GM18507 (cell line): ENCODE results near the gene MAP4K1.
"Not testable (repeated sequence)": the region's sequence is repeated elsewhere in the genome, so short reads cannot be mapped to it uniquely, and the experiment has no call there.

Experiments used
- DNase-seq: peaks from one replicate; pipeline ENCODE4 v3.0.0; 2011; ENCODE audit warnings: low read depth; ENCODE audit not compliant: insufficient read length; ENCODE audit errors: extremely low spot score
- FAIRE-seq: peaks from 2 replicates; lab custom pipeline; 2011; peaks lifted over from hg19 to GRCh38; lab: Jason Lieb, UNC

The MAP4K1 gene

DNA sequence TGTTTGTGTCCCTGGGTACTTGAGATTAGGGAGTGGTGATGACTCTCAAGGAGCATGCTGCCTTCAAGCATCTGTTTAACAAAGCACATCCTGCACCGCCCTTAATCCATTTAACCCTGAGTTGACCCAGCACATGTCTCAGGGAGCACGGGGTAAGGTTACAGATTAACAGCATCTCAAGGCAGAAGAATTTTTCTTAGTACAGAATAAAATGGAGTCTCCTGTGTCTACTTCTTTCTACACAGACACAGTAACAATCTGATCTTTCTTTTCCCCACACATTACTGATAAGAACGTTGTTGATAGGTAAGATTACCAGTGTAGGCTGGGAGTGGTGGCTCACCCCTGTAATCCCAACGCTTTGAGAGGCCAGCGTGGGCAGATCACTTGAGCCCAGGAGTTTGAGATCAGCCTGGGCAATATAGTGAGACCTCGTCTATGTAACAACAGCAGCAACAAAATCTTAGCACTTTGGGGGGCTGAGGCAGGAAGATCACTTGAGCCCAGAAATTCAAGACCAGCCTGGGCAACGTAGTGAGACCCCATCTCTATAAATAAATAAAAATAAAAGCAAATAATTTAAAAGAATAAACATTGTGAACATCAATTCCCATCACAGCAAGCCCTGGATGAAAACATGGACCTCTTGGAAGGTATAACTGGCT, 14.2 kb upstream of the MAP4K1 start:
- FAIRE-seq = not testable (repeated sequence)

DNA sequence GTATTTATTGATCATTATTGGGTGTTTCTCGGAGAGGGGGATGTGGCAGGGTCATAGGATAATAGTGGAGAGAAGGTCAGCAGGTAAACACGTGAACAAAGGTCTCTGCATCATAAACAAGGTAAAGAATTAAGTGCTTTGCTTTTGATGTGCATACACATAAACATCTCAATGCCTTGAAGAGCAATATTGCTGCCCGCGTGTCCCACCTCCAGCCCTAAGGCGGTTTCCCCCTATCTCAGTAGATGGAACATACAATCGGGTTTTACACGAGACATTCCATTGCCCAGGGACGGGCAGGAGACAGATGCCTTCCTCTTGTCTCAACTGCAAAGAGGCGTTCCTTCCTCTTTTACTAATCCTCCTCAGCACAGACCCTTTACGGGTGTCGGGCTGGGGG, 13.5 kb upstream of the MAP4K1 start:
- FAIRE-seq, DNase-seq: not testable (repeated sequence)

More for the DNA sequence above, 14.2 kb upstream of the MAP4K1 start:
- not testable (repeated sequence) for DNase-seq

DNA sequence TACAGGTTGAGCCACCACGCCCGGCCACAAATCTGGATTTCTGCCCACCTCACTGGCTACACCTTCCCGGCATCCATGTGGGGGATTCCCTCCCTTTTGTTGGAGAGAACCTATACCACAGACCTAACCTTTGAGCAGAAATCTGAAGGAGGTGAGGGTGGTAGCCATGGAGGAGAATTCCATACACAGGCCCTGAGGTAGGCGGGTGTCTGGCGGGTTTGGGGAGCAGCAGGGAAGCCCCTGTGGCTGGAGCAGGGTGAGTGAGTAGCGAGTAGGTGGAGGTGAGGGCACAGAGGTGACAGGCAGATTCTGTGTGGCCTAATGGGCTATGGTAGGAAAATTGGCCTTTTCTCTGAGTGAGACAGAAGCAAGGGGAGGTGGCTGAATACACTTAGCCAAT, 11.8 kb upstream of the MAP4K1 start:
- FAIRE-seq = no peak
- DNase-seq = no peak

DNA sequence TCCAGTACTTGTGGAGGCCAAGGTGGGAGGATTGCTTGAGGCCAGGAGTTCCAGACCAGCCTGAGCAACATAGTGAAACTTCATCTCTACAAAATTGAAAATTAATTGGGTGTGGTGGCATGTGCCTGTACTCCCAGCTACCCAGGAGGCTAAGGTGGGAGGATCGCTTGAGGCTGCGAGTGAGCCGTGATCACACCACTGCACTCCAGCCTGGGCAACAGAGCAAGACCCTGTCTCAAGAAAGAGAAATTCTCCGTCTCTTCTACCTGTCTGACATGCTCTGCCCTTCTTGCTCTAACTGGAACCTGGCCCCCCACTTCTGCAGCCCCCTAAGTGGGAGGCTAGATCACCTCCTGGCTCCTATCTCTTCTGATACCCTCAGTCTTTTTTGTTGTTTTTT, 8.6 kb upstream of the MAP4K1 start:
- no peak for DNase-seq
- no peak for FAIRE-seq

DNA sequence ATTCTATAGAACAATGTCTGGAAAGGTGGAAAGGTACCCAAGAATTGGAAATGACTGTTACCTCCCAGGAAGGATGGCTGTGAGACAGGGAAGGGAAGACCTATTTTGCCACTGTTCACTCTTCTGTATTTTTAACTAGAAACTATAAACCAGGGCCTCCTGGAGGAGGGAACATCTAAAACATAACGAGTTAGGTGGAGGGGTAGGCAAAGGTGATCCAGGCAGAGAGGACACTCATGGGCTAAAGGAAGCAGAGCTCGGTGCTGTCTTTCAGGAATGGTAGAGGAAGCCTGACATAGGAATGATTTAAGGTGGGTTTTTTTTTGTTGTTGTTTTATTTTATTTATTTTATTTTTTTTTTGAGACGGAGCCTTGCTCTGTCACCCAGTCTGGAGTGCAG, 7.1 kb upstream of the MAP4K1 start:
- no peak for FAIRE-seq
- DNase-seq = no peak

DNA sequence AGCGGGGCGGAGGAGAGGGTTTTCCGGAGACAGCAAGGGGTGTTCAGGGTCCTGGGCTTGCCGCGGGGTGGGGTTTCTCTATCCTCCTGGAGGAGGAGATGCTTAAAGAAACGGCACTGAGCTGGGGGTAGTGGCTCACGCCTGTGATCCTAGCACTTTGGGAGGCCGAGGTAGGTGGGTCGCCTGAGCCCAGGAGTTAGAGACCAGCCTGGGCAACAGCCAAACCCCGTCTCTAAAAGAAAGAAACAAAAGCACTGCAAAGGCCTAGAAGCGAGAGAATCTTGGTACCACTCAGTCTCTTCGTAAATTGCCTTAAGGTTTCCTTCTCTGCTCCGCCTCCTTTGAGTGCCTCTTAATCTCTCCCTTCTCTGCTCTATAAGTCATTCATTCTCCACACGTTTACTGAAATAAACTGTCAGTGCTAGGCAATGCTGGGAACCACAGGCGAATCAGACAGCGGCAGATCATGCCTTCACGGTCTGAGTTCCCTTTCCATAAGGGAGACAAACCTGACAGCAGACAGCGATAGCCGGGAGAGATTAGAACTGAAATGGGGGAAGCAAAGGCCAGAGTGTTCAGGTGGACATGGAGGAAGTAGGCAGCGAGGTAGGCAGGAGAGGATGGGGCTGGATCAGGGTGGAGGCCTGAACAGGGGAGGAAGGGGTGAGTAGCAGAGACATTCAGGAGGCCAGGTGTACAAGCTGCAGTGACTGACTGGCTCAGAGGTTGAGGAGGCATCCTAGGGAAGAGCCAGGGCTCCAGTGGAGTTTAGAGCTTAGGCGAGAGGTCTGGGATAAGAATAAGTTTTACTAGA, 1.8 kb upstream of the MAP4K1 start:
- FAIRE-seq = no peak
- no peak for DNase-seq

DNA sequence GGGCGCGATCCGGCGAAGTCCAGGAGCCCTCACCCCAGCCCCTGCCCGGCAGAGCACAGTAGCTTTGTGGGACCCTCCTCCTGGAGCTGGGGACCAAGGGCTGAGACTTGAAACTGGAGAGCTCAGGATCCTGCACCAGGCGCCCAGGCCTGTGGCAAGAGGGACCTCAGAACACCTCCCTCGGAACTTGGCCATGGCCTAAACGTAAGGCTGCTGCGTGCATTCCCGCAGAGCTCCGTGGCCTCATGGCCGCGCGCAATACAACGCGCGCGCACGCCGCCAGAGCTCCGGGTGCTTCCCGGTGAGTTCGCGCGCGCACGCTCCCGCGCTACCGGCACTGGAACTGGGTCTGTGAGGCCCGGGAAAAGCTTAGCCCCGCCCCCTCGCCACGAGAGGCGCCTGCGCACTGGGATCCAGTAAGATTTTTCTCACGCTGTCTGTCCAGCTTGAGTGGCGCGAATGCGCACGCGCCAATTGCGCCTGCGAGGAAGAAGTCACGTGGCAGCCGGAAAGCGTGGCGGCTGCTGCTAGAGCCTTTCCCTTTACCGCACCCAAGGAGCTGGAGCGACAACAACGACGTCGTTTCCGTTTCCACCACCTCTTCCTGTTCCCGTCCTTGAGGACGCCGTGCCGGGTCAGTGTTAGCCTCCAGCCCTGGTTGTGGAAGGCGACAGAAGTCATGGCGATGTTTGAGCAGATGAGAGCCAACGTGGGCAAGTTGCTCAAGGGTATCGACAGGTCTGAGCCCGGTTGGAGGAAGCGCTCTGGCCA, 1.0 kb upstream of the MAP4K1 start, which contains the start of gene EIF3K:
EIF3K (plus strand) TSS at position 599 of the 771 bp plus-strand sequence; CDS start at position 680, 81 bp downstream.
- DNase-seq = peak; percentile 95
- FAIRE-seq = peak; percentile 99

DNA sequence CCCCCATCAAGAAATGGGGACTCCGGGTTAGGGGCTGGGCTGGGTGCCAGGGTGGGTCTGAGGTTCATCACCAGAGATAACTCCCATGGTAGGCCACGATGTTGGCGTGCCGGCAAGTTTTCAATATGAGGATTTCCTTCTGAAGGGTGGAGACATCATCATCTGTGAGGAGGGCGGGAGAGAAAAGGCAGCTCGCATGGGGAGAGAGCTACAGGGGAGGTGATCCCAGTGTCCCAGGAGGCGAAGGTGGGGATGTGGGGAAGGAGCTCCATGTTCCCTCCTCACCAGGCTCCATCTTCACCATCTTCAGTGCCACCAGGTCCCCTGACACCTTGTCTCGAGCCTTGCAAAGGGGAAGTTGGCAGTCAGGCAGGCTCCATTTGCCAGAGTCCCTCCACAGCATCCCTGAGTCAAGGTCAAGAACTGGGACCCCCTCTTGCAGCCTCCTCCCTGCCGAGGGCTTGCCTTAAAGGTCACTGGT, 430 bp downstream of the MAP4K1 start:
- FAIRE-seq = peak; percentile 12
- DNase-seq = no peak

DNA sequence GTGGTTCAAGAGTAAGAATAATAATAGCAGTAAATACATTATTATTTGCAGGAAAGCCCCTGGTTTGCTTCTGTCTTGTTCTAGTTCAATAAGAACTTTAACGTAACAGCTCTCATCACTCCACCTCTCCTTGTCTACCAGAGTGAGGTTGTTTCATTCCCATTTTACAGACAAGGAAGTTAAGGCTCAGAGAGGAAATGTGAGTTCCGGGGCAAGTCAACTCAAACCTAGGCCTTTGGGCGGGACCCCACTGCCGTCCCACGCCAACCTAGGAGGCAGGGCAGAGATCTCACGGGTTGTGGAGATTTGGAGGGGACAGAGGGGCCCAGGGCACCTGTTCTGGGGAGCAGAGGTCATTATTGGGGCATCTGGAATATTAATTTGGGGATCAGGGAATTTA, 1.5 kb downstream of the MAP4K1 start:
- DNase-seq (no peak), FAIRE-seq (peak; percentile 80)

DNA sequence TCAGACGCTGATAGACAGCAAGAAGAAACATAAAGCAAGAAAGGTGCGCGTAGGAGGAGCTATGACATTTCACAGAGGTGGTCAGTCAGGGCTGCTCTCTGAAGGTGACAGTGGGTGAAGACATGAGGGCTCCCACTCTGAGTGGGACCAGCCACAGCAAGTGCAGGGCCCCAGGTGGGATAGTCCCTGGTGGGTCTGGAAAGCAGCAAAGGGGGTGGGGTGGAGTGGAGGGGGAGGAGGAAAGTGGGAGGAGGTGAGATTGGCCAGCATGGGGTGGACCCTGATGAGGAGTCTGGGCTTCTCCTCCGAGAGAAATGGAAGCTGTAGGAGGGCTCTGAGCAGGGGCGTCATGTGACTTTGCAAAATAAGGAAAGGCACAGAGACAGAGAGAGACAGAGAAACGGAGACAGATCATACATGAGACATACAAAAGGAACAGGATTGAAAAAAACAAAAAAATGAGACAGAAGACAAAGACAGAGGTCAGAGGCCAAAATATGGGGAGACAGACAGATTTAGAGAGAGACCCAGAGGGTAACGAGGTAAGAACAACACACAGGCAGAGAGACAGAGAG, 2.7 kb downstream of the MAP4K1 start:
- FAIRE-seq (no peak), DNase-seq (no peak)

DNA sequence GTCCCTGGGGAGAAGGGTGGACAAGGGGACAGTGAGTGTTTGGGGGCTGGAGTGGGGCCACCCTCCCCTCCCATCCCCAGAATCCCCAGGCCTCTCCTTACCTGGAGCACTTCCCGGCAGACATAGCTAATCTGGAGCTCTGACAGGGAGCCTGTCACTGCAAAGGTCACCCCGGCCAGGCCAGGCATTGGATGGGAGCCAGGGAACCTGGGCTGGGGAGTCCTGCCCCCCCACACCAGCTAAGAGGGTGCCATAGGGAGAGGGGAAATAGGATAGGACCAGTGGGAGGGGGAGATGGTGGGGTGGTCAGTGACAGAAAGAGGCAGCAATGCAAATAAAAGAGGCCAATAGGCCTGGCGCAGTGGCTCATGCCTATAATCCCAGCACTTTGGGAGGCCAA, 3.5 kb downstream of the MAP4K1 start:
- no peak for DNase-seq

DNA sequence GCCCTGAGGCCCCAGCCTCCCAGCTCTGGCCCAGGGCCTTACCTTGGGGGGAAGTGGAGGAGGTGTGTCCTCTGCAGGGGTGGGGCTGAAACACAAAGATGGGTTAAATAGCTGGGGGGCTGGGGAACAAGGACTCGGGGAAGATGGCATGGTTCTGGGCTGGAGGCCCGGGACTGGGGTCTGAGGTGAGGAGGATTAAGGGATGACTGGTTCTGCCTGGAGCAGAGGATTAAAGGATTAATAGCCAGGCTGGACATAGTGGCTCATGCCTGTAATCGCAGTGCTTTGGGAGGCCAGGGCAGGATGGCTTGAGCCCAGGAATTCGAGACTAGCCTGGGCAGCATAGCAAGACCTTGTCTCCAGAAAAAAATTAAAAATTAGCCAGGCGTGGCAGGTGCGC, 11.6 kb downstream of the MAP4K1 start:
- no peak for DNase-seq
- FAIRE-seq = no peak

More for the DNA sequence above, 3.5 kb downstream of the MAP4K1 start:
- FAIRE-seq = no peak

DNA sequence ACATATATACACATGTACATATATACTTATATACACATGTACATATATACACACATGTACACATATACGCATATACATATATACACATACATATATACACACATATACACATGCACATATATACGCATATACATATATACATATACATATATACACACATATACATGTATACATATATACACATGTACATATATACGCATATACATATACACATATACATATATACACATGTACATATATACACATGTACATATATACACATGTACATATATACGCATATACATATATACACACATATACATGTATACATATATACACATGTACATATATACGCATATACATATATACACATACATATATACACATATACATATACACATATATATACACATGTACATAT, 14.9 kb downstream of the MAP4K1 start:
- FAIRE-seq, DNase-seq: not testable (repeated sequence)

DNA sequence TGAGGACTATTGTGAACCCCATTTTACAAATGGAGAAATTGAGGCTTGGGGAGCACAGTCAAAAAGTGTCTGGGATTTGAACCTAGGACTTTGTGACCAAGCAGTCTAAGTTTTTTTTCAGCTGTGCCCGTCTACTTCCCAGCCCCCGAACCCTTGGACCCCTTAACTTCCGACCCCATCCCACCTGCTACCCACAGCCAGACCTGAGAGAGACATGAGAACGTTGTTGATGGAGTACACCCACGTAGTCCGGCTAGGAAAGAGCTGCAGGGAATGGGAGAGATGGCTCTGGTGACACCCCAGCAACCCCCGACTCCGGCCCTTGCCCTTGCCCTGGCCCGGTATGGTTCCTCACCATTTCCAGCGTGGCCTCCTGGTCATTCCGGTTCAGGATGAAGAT, 18.0 kb downstream of the MAP4K1 start:
- FAIRE-seq (no peak), DNase-seq (no peak)

DNA sequence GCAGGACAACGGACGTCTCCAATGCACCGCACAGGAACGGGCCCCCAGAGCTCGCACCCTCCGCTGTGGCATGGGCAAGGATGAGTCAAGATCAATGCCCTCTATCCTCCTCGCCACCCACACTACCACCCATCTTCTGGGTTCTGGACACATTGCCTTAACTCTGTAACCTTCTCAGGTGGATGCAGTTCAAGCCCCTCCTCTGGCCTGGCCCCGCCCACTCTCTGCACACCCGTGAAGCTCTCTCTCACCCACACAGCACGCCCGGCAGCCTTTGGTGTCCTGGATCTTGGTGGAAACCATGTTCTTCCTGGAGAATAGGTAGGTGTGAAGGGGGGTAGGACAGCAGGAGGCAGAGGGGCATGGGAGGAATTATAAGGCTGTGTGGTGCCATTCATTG, 20.7 kb downstream of the MAP4K1 start:
- FAIRE-seq = no peak
- DNase-seq = no peak

DNA sequence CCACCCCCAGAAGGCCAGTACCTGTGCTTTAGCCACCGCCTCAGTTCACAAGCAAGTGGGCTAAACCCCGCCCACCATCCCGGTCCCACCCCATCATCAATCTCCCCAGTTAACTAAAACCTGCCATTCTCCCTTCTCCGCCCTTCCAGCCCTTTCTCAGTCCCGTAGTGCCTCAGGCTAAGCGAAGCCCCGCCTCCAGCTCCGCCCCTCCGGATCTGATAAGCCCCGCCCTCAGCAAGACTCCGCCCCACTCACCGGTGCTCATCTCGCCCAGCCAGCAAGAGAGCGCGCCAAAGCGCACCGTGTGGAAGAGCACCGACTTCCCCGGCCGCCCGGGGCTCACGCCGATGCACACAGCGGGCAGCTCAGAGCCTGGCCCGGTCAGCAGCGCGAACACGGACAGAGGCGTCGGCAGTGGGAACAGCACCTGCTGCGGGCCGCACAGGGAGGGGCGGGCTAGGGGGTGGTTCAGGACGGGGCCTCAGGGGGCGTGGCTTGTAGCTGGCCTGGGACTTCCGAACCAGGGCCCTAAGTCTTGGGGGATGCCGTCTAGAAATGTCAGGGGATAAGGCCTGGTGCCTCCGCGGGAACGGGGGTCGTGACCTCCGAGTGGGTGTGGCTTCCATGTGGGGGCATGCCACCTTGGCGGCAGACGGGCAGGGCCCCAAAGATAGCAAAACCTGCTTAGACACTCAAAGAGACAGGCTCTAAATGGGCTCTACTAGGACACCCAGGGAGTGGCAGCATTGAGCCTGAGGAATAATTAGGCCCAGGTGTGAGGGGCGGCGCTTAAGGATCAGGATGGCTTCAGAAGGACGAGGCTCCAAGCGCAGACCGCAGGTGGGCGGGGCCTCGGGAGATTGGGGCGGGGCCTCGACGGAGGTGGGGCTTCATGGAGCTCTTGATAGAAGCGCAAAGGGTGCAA, 21.4 kb downstream of the MAP4K1 start:
- FAIRE-seq = no peak
- no peak for DNase-seq

DNA sequence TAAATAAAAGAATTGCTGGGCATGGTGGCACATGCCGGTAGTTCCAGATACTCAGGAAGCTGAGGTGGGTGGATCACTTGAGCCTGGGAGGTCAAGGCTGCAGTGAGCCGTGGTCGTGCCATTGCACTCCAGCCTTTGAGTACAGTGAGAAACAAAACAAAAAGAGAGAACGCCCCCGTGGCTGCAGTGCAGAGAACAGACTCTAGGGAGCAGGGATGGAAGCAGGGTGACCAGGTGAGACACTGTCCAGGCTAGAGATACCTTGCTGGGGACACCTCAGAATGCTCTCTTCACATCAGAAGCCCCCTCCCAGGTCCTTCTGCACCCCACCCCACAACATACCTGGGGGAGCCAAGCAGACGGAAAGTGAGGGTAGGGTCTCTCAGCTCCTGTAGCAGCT, 24.8 kb downstream of the MAP4K1 start:
- DNase-seq (no peak), FAIRE-seq (no peak)

DNA sequence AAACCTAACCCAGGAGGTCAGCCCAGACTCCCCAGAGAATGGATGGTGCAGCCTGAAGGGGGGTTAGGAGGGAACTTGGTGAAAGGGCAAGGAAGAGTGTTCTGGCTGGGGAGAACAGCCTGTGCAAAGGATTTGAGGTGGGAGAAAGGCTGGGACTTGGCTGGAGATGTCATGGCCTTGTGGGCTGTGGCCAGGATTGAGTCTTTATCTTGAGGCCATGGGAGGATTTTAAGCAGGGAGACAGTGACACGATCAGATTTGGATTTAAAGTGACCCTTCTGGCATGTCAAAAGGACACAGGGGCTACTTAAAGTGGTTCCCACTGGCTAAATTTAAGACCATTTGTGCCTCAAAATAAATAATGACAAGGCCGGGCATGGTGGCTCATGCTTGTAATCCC, 29.7 kb downstream of the MAP4K1 start:
- DNase-seq (no peak), FAIRE-seq (no peak)

DNA sequence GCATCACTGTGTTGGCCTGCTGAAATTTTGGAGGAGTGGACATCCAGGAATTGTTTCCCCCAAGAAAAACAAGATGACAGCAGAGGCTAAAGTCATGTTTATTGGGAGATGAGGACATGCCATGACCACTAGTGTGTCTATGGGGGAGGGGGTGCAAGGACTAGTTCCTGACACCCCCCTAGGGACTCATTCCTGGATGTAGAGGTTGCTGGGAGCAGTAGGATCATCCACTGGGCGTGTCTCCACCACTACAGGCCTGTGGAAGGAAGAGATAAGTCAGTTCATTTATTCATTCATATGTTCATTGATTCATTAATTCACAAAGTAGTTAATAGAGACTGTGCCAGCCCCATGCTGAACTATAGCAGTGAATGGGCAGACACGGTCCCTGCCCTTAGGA, 30.2 kb downstream of the MAP4K1 start:
- FAIRE-seq = no peak
- DNase-seq = no peak
